HG02840 (cell line): Measurements from ENCODE around the gene VWA8.

Experiments
- ATAC-seq: cut with Tn5 transposase; IDR thresholded peaks from one replicate; pipeline ENCODE4 v1.9.1; 2021; ENCODE audit warnings: mild to moderate bottlenecking, moderate library complexity, moderate number of reproducible peaks; ENCODE audit not compliant: unreplicated experiment, low FRiP score

Gene VWA8

GRCh38 chr13:41699759-41700158 lies 261.1 kb downstream of the VWA8 start:
- no peak for ATAC-seq

GRCh38 chr13:41697578-41697977 lies 263.3 kb downstream of the VWA8 start:
- no peak for ATAC-seq

- ATAC-seq, result no peak
Measured at GRCh38 chr13:41696163-41697003, 264.5 kb downstream of the VWA8 start.

- ATAC-seq, result no peak
Measured at GRCh38 chr13:41694545-41695301, 266.2 kb downstream of the VWA8 start.

GRCh38 chr13:41693434-41693833 lies 267.5 kb downstream of the VWA8 start:
- ATAC-seq, result no peak

- ATAC-seq, result no peak
Measured at GRCh38 chr13:41691274-41691673, 269.6 kb downstream of the VWA8 start.

- ATAC-seq, result no peak
Measured at GRCh38 chr13:41682766-41683165, 278.1 kb downstream of the VWA8 start.

GRCh38 chr13:41682001-41682400 lies 278.9 kb downstream of the VWA8 start:
- ATAC-seq, result no peak

GRCh38 chr13:41681587-41681986 lies 279.3 kb downstream of the VWA8 start:
- ATAC-seq, result no peak

GRCh38 chr13:41680900-41681299 lies 280.0 kb downstream of the VWA8 start:
- no peak for ATAC-seq

GRCh38 chr13:41678848-41679247 lies 282.1 kb downstream of the VWA8 start:
- no peak for ATAC-seq

GRCh38 chr13:41678249-41678648 lies 282.7 kb downstream of the VWA8 start:
- no peak for ATAC-seq

GRCh38 chr13:41675306-41675705 lies 285.6 kb downstream of the VWA8 start:
- no peak for ATAC-seq

GRCh38 chr13:41674246-41674645 lies 286.7 kb downstream of the VWA8 start:
- ATAC-seq, result no peak

GRCh38 chr13:41673640-41674039 lies 287.3 kb downstream of the VWA8 start:
- ATAC-seq, result no peak

- no peak for ATAC-seq
Measured at GRCh38 chr13:41670873-41671443, 290.0 kb downstream of the VWA8 start.

- peak; percentile 67 for ATAC-seq
Measured at GRCh38 chr13:41668130-41668757, 292.7 kb downstream of the VWA8 start.

- ATAC-seq, result no peak
Measured at GRCh38 chr13:41666644-41667043, 294.3 kb downstream of the VWA8 start.

- ATAC-seq, result no peak
Measured at GRCh38 chr13:41660411-41660810, 300.5 kb downstream of the VWA8 start.

GRCh38 chr13:41658057-41658661 lies 302.8 kb downstream of the VWA8 start:
- ATAC-seq, result no peak

- no peak for ATAC-seq
Measured at GRCh38 chr13:41655997-41656396, 304.9 kb downstream of the VWA8 start.
